IMR-90 (cell line): ENCODE results near the gene AAGAB. TPM values are rescaled to one million over a fixed set of nuclear protein-coding genes. Genes with fewer than 3 reads are reported as not detected.

Experiments used
- ATAC-seq: fragments of 200-7000 bp; cut with Tn5 transposase; 2 replicates; pipeline ENCODE4 v1.9.1; 2020; ENCODE audit warnings: low read depth, mild to moderate bottlenecking, moderate library complexity
- BruUV-seq: library from RNA; stranded (reverse); fragments of 400-500 nt; replicated peaks from 2 replicates; lab custom pipeline; 2021; lab: Mats Ljungman, UMichigan
- CTCF ChIA-PET: fragments of 300-600 bp; formaldehyde crosslinking; extraction: SDS; loops from one replicate; lab custom pipeline; 2021; ENCODE audit warnings: antibody characterized with exemption; lab: Yijun Ruan, JAX
- POLR2A ChIA-PET: fragments of 300-600 bp; sonication (Branson Sonifier 250); formaldehyde crosslinking; loops from one replicate; lab custom pipeline; 2022; ENCODE audit warnings: antibody characterized with exemption; ENCODE audit not compliant: unreplicated experiment; lab: Charles Lee
- DNase-seq: peaks from one replicate; pipeline ENCODE4 v3.0.0; 2013
- H2AFZ ChIP-seq: replicated peaks from 2 replicates; pipeline ENCODE3; 2013; ENCODE audit warnings: low read length, mild to moderate bottlenecking; ENCODE audit not compliant: poor library complexity
- H2AK5ac ChIP-seq: 2 replicates; pipeline ENCODE4 v1.6.1; 2013; ENCODE audit warnings: low read depth, low read length, inconsistent platforms
- H2AK9ac ChIP-seq: replicated peaks from 2 replicates; pipeline ENCODE3; 2013; ENCODE audit warnings: mild to moderate bottlenecking, low read depth, low read length, moderate library complexity; ENCODE audit not compliant: poor library complexity
- H2BK120ac ChIP-seq: 2 replicates; pipeline ENCODE4 v1.6.1; 2013; ENCODE audit warnings: low read depth, low read length, inconsistent platforms
- H2BK15ac ChIP-seq: 3 replicates; pipeline ENCODE4 v1.6.1; 2013; ENCODE audit warnings: low read depth, low read length, inconsistent platforms
- H2BK20ac ChIP-seq: 2 replicates; pipeline ENCODE4 v1.6.1; 2013; ENCODE audit warnings: low read depth, mild to moderate bottlenecking, inconsistent platforms, low read length, moderate library complexity
- H2BK5ac ChIP-seq: 2 replicates; pipeline ENCODE4 v1.6.1; 2013; ENCODE audit warnings: mild to moderate bottlenecking, low read depth, low read length, inconsistent platforms; ENCODE audit not compliant: poor library complexity, severe bottlenecking
- H3K14ac ChIP-seq: replicated peaks from 2 replicates; pipeline ENCODE4 v1.6.1; 2013; ENCODE audit warnings: low read depth, low read length, inconsistent platforms
- H3K18ac ChIP-seq: 2 replicates; pipeline ENCODE4 v1.6.1; 2013; ENCODE audit warnings: low read depth, low read length, control low read depth
- H3K23ac ChIP-seq: 2 replicates; pipeline ENCODE4 v1.6.1; 2013; ENCODE audit warnings: low read depth, low read length, inconsistent platforms
- H3K27ac ChIP-seq: 2 replicates; pipeline ENCODE4 v1.5.1; 2013; ENCODE audit warnings: mild to moderate bottlenecking, control low read depth, low read length; ENCODE audit not compliant: insufficient read depth
- H3K27me3 ChIP-seq: 2 replicates; pipeline ENCODE4 v1.6.1; 2013; ENCODE audit warnings: low read length; ENCODE audit not compliant: control insufficient read depth, insufficient read depth
- H3K36me3 ChIP-seq: 2 replicates; pipeline ENCODE4 v1.6.1; 2013; ENCODE audit warnings: low read length, mixed read lengths; ENCODE audit not compliant: control insufficient read depth, insufficient read depth
- H3K4ac ChIP-seq: 2 replicates; pipeline ENCODE4 v1.6.1; 2013; ENCODE audit warnings: low read depth, low read length, inconsistent platforms
- H3K4me1 ChIP-seq: 2 replicates; pipeline ENCODE4 v1.6.1; 2013; ENCODE audit warnings: low read length, mixed read lengths; ENCODE audit not compliant: control insufficient read depth, insufficient read depth
- H3K4me2 ChIP-seq: 2 replicates; pipeline ENCODE4 v1.6.1; 2013; ENCODE audit warnings: low read depth, mild to moderate bottlenecking, control low read depth, low read length, moderate library complexity
- H3K4me3 ChIP-seq: 2 replicates; pipeline ENCODE4 v1.5.1; 2013; ENCODE audit warnings: low read depth, mild to moderate bottlenecking, control low read depth, low read length, moderate library complexity; ENCODE audit not compliant: insufficient read depth
- H3K56ac ChIP-seq: 2 replicates; pipeline ENCODE4 v1.6.1; 2013; ENCODE audit warnings: low read length, inconsistent platforms; ENCODE audit not compliant: insufficient read depth; ENCODE audit errors: extremely low read depth
- H3K79me1 ChIP-seq, 2 experiments: 2 replicates each; pipeline ENCODE4 v1.6.1; 2013; ENCODE audit warnings: low read length in 2 of 2, inconsistent platforms in 1 of 2, low read depth in 1 of 2
- H3K9ac ChIP-seq: 2 replicates; pipeline ENCODE4 v1.6.1; 2013; ENCODE audit warnings: low read depth, low read length, control low read depth
- H3K9me1 ChIP-seq: 2 replicates; pipeline ENCODE4 v1.6.1; 2013; ENCODE audit warnings: low read length, inconsistent platforms; ENCODE audit not compliant: insufficient read depth
- H3K9me3 ChIP-seq: 2 replicates; pipeline ENCODE4 v1.6.1; 2013; ENCODE audit warnings: low read length; ENCODE audit not compliant: control insufficient read depth, insufficient read depth
- H4K20me1 ChIP-seq: 2 replicates; pipeline ENCODE4 v1.6.1; 2013; ENCODE audit warnings: low read length, inconsistent platforms; ENCODE audit not compliant: insufficient read depth
- H4K5ac ChIP-seq: 2 replicates; pipeline ENCODE4 v1.6.1; 2013; ENCODE audit warnings: mild to moderate bottlenecking, low read depth, low read length, control low read depth
- H4K8ac ChIP-seq, 2 experiments: 2 replicates each; pipeline ENCODE4 v1.6.1; 2013; ENCODE audit warnings: low read depth in 2 of 2, low read length in 2 of 2, control low read depth in 1 of 2, inconsistent platforms in 1 of 2
- H4K91ac ChIP-seq: 2 replicates; pipeline ENCODE4 v1.6.1; 2013; ENCODE audit warnings: low read depth, low read length, inconsistent platforms; ENCODE audit not compliant: insufficient read depth
- BHLHE40 ChIP-seq: fragments of 150-350 bp; IDR thresholded peaks from 2 replicates; pipeline ENCODE4 v1.6.1; 2016; ENCODE audit warnings: mild to moderate bottlenecking, low read depth, low read length
- CEBPB ChIP-seq: IDR thresholded peaks from 2 replicates; pipeline ENCODE4 v1.6.1; 2012; ENCODE audit warnings: low read depth, low read length, improper control_type of control experiment
- CHD1 ChIP-seq: IDR thresholded peaks from 2 replicates; pipeline ENCODE4 v1.6.1; 2012; ENCODE audit warnings: low read depth, low read length, improper control_type of control experiment
- FOS ChIP-seq: fragments of 150-350 bp; IDR thresholded peaks from 2 replicates; pipeline ENCODE4 v1.6.1; 2016; ENCODE audit warnings: low read depth, low read length
- MAFK ChIP-seq: IDR thresholded peaks from 2 replicates; pipeline ENCODE4 v1.6.1; 2012; ENCODE audit warnings: low read depth, low read length, improper control_type of control experiment
- MAZ ChIP-seq: IDR thresholded peaks from 2 replicates; pipeline ENCODE4 v1.6.1; 2012; ENCODE audit warnings: low read depth, mild to moderate bottlenecking, low read length, improper control_type of control experiment, moderate library complexity, borderline replicate concordance
- MXI1 ChIP-seq: IDR thresholded peaks from 2 replicates; pipeline ENCODE4 v1.6.1; 2012; ENCODE audit warnings: low read depth, mild to moderate bottlenecking, low read length, moderate library complexity, borderline replicate concordance
- NFE2L2 ChIP-seq: fragments of 150-350 bp; IDR thresholded peaks from 2 replicates; pipeline ENCODE4 v1.6.1; 2016; ENCODE audit warnings: low read depth, mild to moderate bottlenecking, low read length
- POLR2A ChIP-seq: IDR thresholded peaks from 2 replicates; pipeline ENCODE4 v1.6.1; 2012; ENCODE audit warnings: mild to moderate bottlenecking, low read depth, low read length
- RAD21 ChIP-seq: IDR thresholded peaks from 2 replicates; pipeline ENCODE4 v1.6.1; 2012; ENCODE audit warnings: low read length, improper control_type of control experiment
- RCOR1 ChIP-seq: IDR thresholded peaks from 2 replicates; pipeline ENCODE4 v1.6.1; 2012; ENCODE audit warnings: mild to moderate bottlenecking, low read length, improper control_type of control experiment; ENCODE audit not compliant: insufficient replicate concordance
- RFX5 ChIP-seq: IDR thresholded peaks from 2 replicates; pipeline ENCODE4 v1.8.0; 2012; ENCODE audit warnings: low read depth, mild to moderate bottlenecking, low read length, moderate library complexity
- SMC3 ChIP-seq: fragments of 150-350 bp; IDR thresholded peaks from 2 replicates; pipeline ENCODE4 v1.6.1; 2016; ENCODE audit warnings: low read depth, mild to moderate bottlenecking, antibody characterized with exemption, low read length, moderate library complexity
- WGBS, 2 experiments: methylation state at CpG; one replicate each; pipeline versions ENCODE4 v1.1.5 to v1.1.7; 2013; ENCODE audit warnings: missing lambda C conversion rate in 2 of 2; ENCODE audit not compliant: insufficient read length in 1 of 2; ENCODE audit errors: extremely low coverage in 2 of 2; 5-methylcytosine and 5-hydroxymethylcytosine counted together
- dilution Hi-C: fragments of 300-500 bp; cut with HindIII; formaldehyde crosslinking; loops from one replicate; pipeline ENCODE4 v1.14.3; 2018; ENCODE audit warnings: low sequenced_read_pairs; ENCODE audit not compliant: unreplicated experiment
- in situ Hi-C: fragments of 300-500 bp; cut with MboI; formaldehyde crosslinking; loops from 3 replicates; pipeline ENCODE4 v1.14.3; 2019; ENCODE audit warnings: low sequenced_read_pairs, inconsistent platforms, mixed read lengths
- intact Hi-C: fragments of 100-400 bp; cut with micrococcal nuclease; formaldehyde crosslinking; loops from 2 replicates; pipeline ENCODE4 v1.10.0; 2022
- polyA plus RNA-seq, 3 experiments: library from polyadenylated mRNA; depleted of rRNA; stranded (reverse); fragments of >200 nt; gene quantifications; 2 replicates each; pipeline ENCODE4 v1.2.3, GENCODE V29; 2012; ENCODE audit warnings: low replicate concordance in 1 of 3
- total RNA-seq: library from RNA; depleted of rRNA; stranded (reverse); fragments of >200 nt; gene quantifications from 2 replicates; pipeline ENCODE4 v1.2.3, GENCODE V29; 2012
- TF ChIP-seq, protein P1 (sequence below): fragments of 150-350 bp; IDR thresholded peaks from 2 replicates; pipeline ENCODE4 v1.6.1; 2016; ENCODE audit warnings: low read depth, mild to moderate bottlenecking, low read length, moderate library complexity, borderline replicate concordance
- TF ChIP-seq, protein P2 (sequence below): fragments of 150-350 bp; IDR thresholded peaks from 2 replicates; pipeline ENCODE4 v1.6.1; 2017; ENCODE audit warnings: mild to moderate bottlenecking, antibody characterized with exemption, low read length, low read depth
- TF ChIP-seq, protein P3 (sequence below): conservative IDR thresholded peaks from 2 replicates; pipeline ENCODE4 v1.5.1; 2012; ENCODE audit warnings: mild to moderate bottlenecking, low read depth, low read length, improper control_type of control experiment

The AAGAB gene
- total and polyA plus RNA-seq, 2 of the 4 experiments (the other 2 are of a cell fraction): 26.1 to 69.7 TPM

DNA sequence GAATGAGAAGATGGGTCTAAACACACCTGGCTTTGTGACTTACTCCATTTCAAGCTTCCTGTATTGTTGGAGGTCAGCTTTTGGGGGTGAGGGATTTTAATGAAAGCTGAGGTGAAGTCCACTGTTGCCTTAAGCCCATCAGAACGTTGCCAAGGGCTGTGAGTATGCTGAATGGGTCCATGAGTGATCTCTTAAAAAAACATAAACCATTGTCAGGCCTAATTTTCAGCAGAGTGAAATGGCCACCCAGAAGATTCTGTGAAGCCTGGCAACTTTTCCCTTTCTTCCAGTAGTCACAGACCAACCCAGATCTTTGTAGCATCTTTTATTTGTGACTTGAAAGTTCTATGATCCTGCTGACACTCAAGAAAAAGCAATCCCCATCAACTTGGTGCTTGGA is 102.0 kb downstream of the AAGAB start:
- Histone ChIP-seq H3K36me3 (peaks cover 34% of the 10 kb centered on the region), H3K14ac (peak overlapping the region; percentile 84), H3K4me3 (no peak overlapping the region), H3K56ac (peak overlapping the region; percentile 2; the same call in 1 of the 2 replicates), H4K8ac (peak overlapping the region; percentile 6 to 55; a peak in 3 of 4 replicates), H2AK5ac (peak overlapping the region; percentile 65), H2BK15ac (peak overlapping the region; percentile 62; the same call in 1 of the 3 replicates), H3K9ac (peak overlapping the region; percentile 21; the same call in 1 of the 2 replicates), H3K4me2 (no peak overlapping the region), H3K9me1 (peaks cover 38% of the 10 kb centered on the region), H3K9me3 (no peaks in the 10 kb centered on the region; the same call in 1 of the 2 replicates), H2AFZ (no peak overlapping the region), H3K79me1 (peaks cover 40 to 81% of the 10 kb centered on the region in 2 experiments), H3K27ac (peak overlapping the region; percentile 65), H4K20me1 (peaks cover 24% of the 10 kb centered on the region; the same call in 1 of the 2 replicates), H2BK5ac (peak overlapping the region; percentile 69), H3K27me3 (no peaks in the 10 kb centered on the region), H2BK120ac (peak overlapping the region; percentile 91), H2BK20ac (peak overlapping the region; percentile 90), H3K18ac (peak overlapping the region; percentile 3), H3K23ac (peak overlapping the region; percentile 88), H4K5ac (peak overlapping the region; percentile 2; the same call in 1 of the 2 replicates), H4K91ac (peak overlapping the region; percentile 64), H2AK9ac (no peak overlapping the region), H3K4me1 (peaks cover 41% of the 10 kb centered on the region), H3K4ac (peak overlapping the region; percentile 95)
- DNase-seq (no peak), ATAC-seq (no peak)
- BruUV-seq: TSS peak; percentile 3
- TF ChIP-seq, protein P1, sequence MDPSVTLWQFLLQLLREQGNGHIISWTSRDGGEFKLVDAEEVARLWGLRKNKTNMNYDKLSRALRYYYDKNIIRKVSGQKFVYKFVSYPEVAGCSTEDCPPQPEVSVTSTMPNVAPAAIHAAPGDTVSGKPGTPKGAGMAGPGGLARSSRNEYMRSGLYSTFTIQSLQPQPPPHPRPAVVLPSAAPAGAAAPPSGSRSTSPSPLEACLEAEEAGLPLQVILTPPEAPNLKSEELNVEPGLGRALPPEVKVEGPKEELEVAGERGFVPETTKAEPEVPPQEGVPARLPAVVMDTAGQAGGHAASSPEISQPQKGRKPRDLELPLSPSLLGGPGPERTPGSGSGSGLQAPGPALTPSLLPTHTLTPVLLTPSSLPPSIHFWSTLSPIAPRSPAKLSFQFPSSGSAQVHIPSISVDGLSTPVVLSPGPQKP: no peak
- TF ChIP-seq MAFK: no peak
- TF ChIP-seq, protein P2, sequence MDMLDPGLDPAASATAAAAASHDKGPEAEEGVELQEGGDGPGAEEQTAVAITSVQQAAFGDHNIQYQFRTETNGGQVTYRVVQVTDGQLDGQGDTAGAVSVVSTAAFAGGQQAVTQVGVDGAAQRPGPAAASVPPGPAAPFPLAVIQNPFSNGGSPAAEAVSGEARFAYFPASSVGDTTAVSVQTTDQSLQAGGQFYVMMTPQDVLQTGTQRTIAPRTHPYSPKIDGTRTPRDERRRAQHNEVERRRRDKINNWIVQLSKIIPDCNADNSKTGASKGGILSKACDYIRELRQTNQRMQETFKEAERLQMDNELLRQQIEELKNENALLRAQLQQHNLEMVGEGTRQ: no peak
- TF ChIP-seq BHLHE40: no peak
- no peak for TF ChIP-seq MXI1
- no peak for TF ChIP-seq RAD21
- TF ChIP-seq SMC3: no peak
- no peak for TF ChIP-seq MAZ
- no peak for TF ChIP-seq FOS
- no peak for TF ChIP-seq RFX5
- TF ChIP-seq, protein P3, sequence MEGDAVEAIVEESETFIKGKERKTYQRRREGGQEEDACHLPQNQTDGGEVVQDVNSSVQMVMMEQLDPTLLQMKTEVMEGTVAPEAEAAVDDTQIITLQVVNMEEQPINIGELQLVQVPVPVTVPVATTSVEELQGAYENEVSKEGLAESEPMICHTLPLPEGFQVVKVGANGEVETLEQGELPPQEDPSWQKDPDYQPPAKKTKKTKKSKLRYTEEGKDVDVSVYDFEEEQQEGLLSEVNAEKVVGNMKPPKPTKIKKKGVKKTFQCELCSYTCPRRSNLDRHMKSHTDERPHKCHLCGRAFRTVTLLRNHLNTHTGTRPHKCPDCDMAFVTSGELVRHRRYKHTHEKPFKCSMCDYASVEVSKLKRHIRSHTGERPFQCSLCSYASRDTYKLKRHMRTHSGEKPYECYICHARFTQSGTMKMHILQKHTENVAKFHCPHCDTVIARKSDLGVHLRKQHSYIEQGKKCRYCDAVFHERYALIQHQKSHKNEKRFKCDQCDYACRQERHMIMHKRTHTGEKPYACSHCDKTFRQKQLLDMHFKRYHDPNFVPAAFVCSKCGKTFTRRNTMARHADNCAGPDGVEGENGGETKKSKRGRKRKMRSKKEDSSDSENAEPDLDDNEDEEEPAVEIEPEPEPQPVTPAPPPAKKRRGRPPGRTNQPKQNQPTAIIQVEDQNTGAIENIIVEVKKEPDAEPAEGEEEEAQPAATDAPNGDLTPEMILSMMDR: no peak
- no peak for TF ChIP-seq RCOR1
- TF ChIP-seq NFE2L2: no peak
- TF ChIP-seq CEBPB: no peak
- TF ChIP-seq POLR2A: no peak
- no peak for TF ChIP-seq CHD1
- no CpG with 5 or more reads among the region's 1 CpG for WGBS, 2 experiments
- dilution Hi-C loops: no loop called here
- intact Hi-C loops: no loop called here
- ChIA-PET CTCF (no interaction called here), POLR2A (no interaction called here)
- in situ Hi-C loops: no loop called here
